SK-N-SH (cell line): Measurements from ENCODE around the gene LONRF3. TPM values are rescaled to one million over a fixed set of nuclear protein-coding genes. Genes with fewer than 3 reads are reported as not detected.
"Not testable (repeated sequence)": the region's sequence is repeated elsewhere in the genome, so short reads cannot be mapped to it uniquely, and the experiment has no call there.

Experiments
- CTCF ChIA-PET: fragments of 300-600, 350-600 bp; formaldehyde crosslinking; extraction: SDS; loops from one replicate; lab custom pipeline; 2021; lab: Yijun Ruan, JAX
- POLR2A ChIA-PET: fragments of 350-600 bp; sonication (Branson Sonifier 250); formaldehyde crosslinking; extraction: SDS; loops from one replicate; lab custom pipeline; 2020; ENCODE audit warnings: antibody characterized with exemption, inconsistent platforms; lab: Yijun Ruan, JAX
- DNase-seq: peaks from one replicate; pipeline ENCODE4 v3.0.0; 2012
- H2AFZ ChIP-seq: fragments of 200-600 bp; sonication (generic); 2 replicates; pipeline ENCODE4 v1.8.1; 2016; ENCODE audit warnings: antibody characterized with exemption, mild to moderate bottlenecking, low read depth
- H3F3A ChIP-seq: fragments of 200-600 bp; sonication (generic); replicated peaks from 2 replicates; pipeline ENCODE3; 2016; ENCODE audit warnings: antibody characterized with exemption, mild to moderate bottlenecking; ENCODE audit not compliant: insufficient read depth
- H3K27ac ChIP-seq, 2 experiments: fragments of 200-500 bp in 1 of 2; fragments of 200-600 bp in 1 of 2; sonication (Bioruptor generic) in 1 of 2; sonication (generic), shearing (Covaris generic) in 1 of 2; 2 replicates each; pipeline versions ENCODE4 v1.5.1 to v1.6.1; 2014 to 2016; ENCODE audit warnings: low read depth in 2 of 2, inconsistent platforms in 1 of 2, low read length in 1 of 2, mild to moderate bottlenecking in 1 of 2, mixed read lengths in 1 of 2
- H3K27me3 ChIP-seq: fragments of 200-600 bp; sonication (generic), shearing (Covaris generic); 2 replicates; pipeline ENCODE4 v1.6.1; 2016; ENCODE audit warnings: mixed run types; ENCODE audit not compliant: insufficient read depth
- H3K36me3 ChIP-seq, 2 experiments: fragments of 200-500 bp in 1 of 2; fragments of 200-600 bp in 1 of 2; sonication (Bioruptor generic) in 1 of 2; sonication (generic) in 1 of 2; replicated peaks in 1 of 2; 2 replicates each; pipeline versions ENCODE3 to v1.5.1; 2014 to 2016; ENCODE audit warnings: low read length in 1 of 2, mild to moderate bottlenecking in 1 of 2; ENCODE audit not compliant: insufficient read depth in 2 of 2, control insufficient read depth in 1 of 2
- H3K4me1 ChIP-seq, 2 experiments: fragments of 200-500 bp in 1 of 2; fragments of 200-600 bp in 1 of 2; sonication (Bioruptor generic) in 1 of 2; sonication (generic), shearing (Covaris generic) in 1 of 2; 2 replicates each; pipeline versions ENCODE4 v1.5.1 to v1.6.1; 2014 to 2016; ENCODE audit warnings: low read depth in 1 of 2, low read length in 1 of 2, mixed run types in 1 of 2; ENCODE audit not compliant: insufficient read depth in 2 of 2, control insufficient read depth in 1 of 2
- H3K4me2 ChIP-seq: fragments of 200-600 bp; sonication (generic), shearing (Covaris generic); 2 replicates; pipeline ENCODE4 v1.6.1; 2017; ENCODE audit warnings: mixed run types
- H3K4me3 ChIP-seq, 2 experiments: fragments of 200-500 bp in 1 of 2; fragments of 200-600 bp in 1 of 2; sonication (Bioruptor generic) in 1 of 2; sonication (generic), shearing (Covaris generic) in 1 of 2; 2 replicates each; pipeline versions ENCODE4 v1.5.1 to v1.8.1; 2014 to 2016; ENCODE audit warnings: low read depth in 2 of 2, inconsistent platforms in 1 of 2, low read length in 1 of 2, mild to moderate bottlenecking in 1 of 2, mixed read lengths in 1 of 2, moderate library complexity in 1 of 2
- H3K79me2 ChIP-seq: fragments of 200-600 bp; sonication (generic); 2 replicates; pipeline ENCODE4 v1.8.1; 2017; ENCODE audit warnings: mild to moderate bottlenecking; ENCODE audit not compliant: insufficient read depth
- H3K9ac ChIP-seq: fragments of 200-600 bp; sonication (generic); 2 replicates; pipeline ENCODE4 v1.6.1; 2017; ENCODE audit warnings: mixed run types
- H3K9me2 ChIP-seq: fragments of 200-600 bp; sonication (generic); 2 replicates; pipeline ENCODE4 v1.6.1; 2017; ENCODE audit warnings: mixed run types
- H3K9me3 ChIP-seq: fragments of 200-600 bp; sonication (generic); 2 replicates; pipeline ENCODE4 v1.6.1; 2017; ENCODE audit warnings: mixed run types, mild to moderate bottlenecking, moderate library complexity
- H4K20me1 ChIP-seq: fragments of 200-600 bp; sonication (generic); 2 replicates; pipeline ENCODE4 v1.6.1; 2017; ENCODE audit warnings: mild to moderate bottlenecking, mixed run types; ENCODE audit not compliant: insufficient read depth
- CHD2 ChIP-seq: fragments of 150-350 bp; IDR thresholded peaks from 2 replicates; pipeline ENCODE4 v1.6.1; 2018; ENCODE audit warnings: low read length; ENCODE audit not compliant: partially characterized antibody
- EP300 ChIP-seq, 2 experiments: IDR thresholded peaks; 2 replicates each; pipeline versions ENCODE4 v1.4.0 to v1.6.1; 2012; ENCODE audit warnings: borderline replicate concordance in 1 of 2, low read depth in 1 of 2, low read length in 1 of 2
- EZH2phosphoT487 ChIP-seq: fragments of 200-600 bp; sonication (generic); IDR thresholded peaks from 2 replicates; pipeline ENCODE4 v1.6.1; 2017; ENCODE audit warnings: low read depth, mixed run types, mild to moderate bottlenecking, antibody characterized with exemption, moderate library complexity, borderline replicate concordance
- GATA2 ChIP-seq: sonication (generic); formaldehyde crosslinking; IDR thresholded peaks from 2 replicates; pipeline ENCODE4 v1.5.0; 2020; ENCODE audit warnings: mild to moderate bottlenecking, missing genetic modification reagents
- MEF2A ChIP-seq: IDR thresholded peaks from 2 replicates; pipeline ENCODE4 v1.4.0; 2012; ENCODE audit warnings: low read depth, borderline replicate concordance
- POLR2AphosphoS5 ChIP-seq: IDR thresholded peaks from 2 replicates; pipeline ENCODE4 v1.6.1; 2012; ENCODE audit warnings: low read depth, low read length
- RAD21 ChIP-seq: IDR thresholded peaks from 2 replicates; pipeline ENCODE4 v1.6.1; 2012; ENCODE audit warnings: mild to moderate bottlenecking, low read length
- REST ChIP-seq: IDR thresholded peaks from 2 replicates; pipeline ENCODE4 v1.6.1; 2012; ENCODE audit warnings: mild to moderate bottlenecking, low read depth, low read length, moderate library complexity
- RXRA ChIP-seq: IDR thresholded peaks from 2 replicates; pipeline ENCODE4 v1.4.0; 2012; ENCODE audit warnings: low read depth, mild to moderate bottlenecking, borderline replicate concordance
- SMC3 ChIP-seq: IDR thresholded peaks from 2 replicates; pipeline ENCODE4 v1.6.1; 2012; ENCODE audit warnings: low read depth, low read length, improper control_type of control experiment
- YY1 ChIP-seq: IDR thresholded peaks from 2 replicates; pipeline ENCODE4 v1.4.0; 2012; ENCODE audit warnings: low read depth, mild to moderate bottlenecking
- ZBTB33 ChIP-seq: IDR thresholded peaks from 2 replicates; pipeline ENCODE4 v1.4.0; 2012; ENCODE audit warnings: low read depth, borderline replicate concordance
- WGBS: methylation state at CpG from one replicate; pipeline ENCODE4 v1.1.6; 2017; ENCODE audit warnings: low lambda C conversion rate; 5-methylcytosine and 5-hydroxymethylcytosine counted together
- polyA plus RNA-seq, 3 experiments: library from polyadenylated mRNA; depleted of rRNA; stranded (reverse); fragments of >200 nt; gene quantifications; 2 replicates each; pipeline ENCODE4 v1.2.3, GENCODE V29; 2012
- TF ChIP-seq, protein P1 (sequence below): IDR thresholded peaks from 2 replicates; pipeline ENCODE4; 2012
- TF ChIP-seq, protein P2 (sequence below): fragments of 150-350 bp; IDR thresholded peaks from 2 replicates; pipeline ENCODE4 v1.6.1; 2017; ENCODE audit warnings: antibody characterized with exemption, low read length, low read depth, borderline replicate concordance

The LONRF3 gene
- polyA plus RNA-seq, 1 of the 3 experiments (the other 2 are of a cell fraction): 0.07 TPM

DNA sequence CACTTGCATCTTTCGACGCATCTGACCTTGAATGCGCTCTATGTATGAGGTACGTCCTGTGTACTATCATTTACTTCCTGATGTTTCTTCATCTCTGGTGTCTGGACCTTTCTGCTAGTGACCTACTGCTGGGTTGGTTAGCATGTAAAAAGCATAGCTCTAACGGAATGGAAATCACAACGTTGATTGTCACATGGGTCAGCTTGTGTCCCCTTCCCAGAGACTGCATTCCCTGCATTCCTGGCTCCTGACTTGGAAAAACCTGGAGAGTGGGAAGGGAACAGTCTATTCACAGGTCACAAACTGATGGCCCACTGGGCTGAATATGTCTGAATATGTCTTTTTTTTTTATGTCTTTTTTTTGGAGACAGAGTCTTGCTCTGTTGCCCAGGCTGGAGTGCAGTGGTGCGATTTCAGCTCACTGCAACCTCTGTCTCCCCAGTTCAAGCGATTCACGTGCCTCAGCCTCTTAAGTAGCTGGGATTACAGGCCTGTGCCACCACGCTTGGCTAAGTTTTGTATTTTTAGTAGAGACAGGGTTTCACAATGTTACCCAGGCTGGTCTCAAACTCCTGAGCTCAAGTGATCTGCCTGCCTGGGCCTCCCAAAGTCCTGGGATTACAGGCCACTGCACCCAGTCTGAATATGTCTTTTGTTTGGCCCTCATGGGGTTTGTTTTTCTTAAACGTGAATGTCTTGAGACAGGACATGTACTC, 16.3 kb downstream of the LONRF3 start (continued):
- TF ChIP-seq ZBTB33 (no peak), RXRA (no peak), GATA2 (CRISPR knock-in tag) (no peak), CHD2 (no peak)

- H3K79me2 ChIP-seq, H3K9me3 ChIP-seq, H3K9ac ChIP-seq, H2AFZ ChIP-seq, H4K20me1 ChIP-seq, H3K4me2 ChIP-seq, H3F3A ChIP-seq, H3K27ac ChIP-seq, H3K4me3 ChIP-seq, H3K4me1 ChIP-seq, POLR2A ChIA-PET, H3K36me3 ChIP-seq, H3K9me2 ChIP-seq, DNase-seq: not testable (repeated sequence)
- 14% methylated on average over 4 of the region's 4 CpGs for WGBS
- CTCF ChIA-PET: interaction anchor here (2.3 kb wide), 1 partner anchor 13 kb away, joined by 6 read pairs; no protein-coding TSS in a partner anchor
- H3K27me3 ChIP-seq: peaks cover 16% of the 10 kb centered on the region; the same call in 1 of the 2 replicates
Measured at GRCh38 chrX:118992441-118993121, 18.2 kb downstream of the LONRF3 start.

GRCh38 chrX:119003462-119003861, 29.0 kb downstream of the LONRF3 start:
- CTCF ChIA-PET: interaction anchor here (0.6 to 1.1 kb wide), 4 partner anchors 14 to 156 kb away, joined by 3 read pairs; no protein-coding TSS in a partner anchor

More at GRCh38 chrX:119003462-119003861, 29.0 kb downstream of the LONRF3 start:
- POLR2A ChIA-PET: no interaction called here
- H3K4me1 ChIP-seq: no peaks in the 10 kb centered on the region
- H3K9ac ChIP-seq: no peak overlapping the region
- no peak for DNase-seq
- H3K27me3 ChIP-seq: peaks cover 33% of the 10 kb centered on the region; the same call in 1 of the 2 replicates
- no peaks in the 10 kb centered on the region for H4K20me1 ChIP-seq
- H3K4me2 ChIP-seq: no peak overlapping the region
- TF ChIP-seq, protein P1, sequence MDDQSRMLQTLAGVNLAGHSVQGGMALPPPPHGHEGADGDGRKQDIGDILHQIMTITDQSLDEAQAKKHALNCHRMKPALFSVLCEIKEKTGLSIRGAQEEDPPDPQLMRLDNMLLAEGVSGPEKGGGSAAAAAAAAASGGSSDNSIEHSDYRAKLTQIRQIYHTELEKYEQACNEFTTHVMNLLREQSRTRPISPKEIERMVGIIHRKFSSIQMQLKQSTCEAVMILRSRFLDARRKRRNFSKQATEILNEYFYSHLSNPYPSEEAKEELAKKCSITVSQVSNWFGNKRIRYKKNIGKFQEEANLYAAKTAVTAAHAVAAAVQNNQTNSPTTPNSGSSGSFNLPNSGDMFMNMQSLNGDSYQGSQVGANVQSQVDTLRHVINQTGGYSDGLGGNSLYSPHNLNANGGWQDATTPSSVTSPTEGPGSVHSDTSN: no peak
- TF ChIP-seq SMC3: no peak
- TF ChIP-seq, protein P2, sequence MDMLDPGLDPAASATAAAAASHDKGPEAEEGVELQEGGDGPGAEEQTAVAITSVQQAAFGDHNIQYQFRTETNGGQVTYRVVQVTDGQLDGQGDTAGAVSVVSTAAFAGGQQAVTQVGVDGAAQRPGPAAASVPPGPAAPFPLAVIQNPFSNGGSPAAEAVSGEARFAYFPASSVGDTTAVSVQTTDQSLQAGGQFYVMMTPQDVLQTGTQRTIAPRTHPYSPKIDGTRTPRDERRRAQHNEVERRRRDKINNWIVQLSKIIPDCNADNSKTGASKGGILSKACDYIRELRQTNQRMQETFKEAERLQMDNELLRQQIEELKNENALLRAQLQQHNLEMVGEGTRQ: no peak
- no peak for TF ChIP-seq REST
- no peak for TF ChIP-seq EP300 (IDR thresholded peaks at IDR 0.05; ENCODE audit: borderline replicate concordance in 1 of 2, low read depth in 1 of 2, low read length in 1 of 2)
- no peak for TF ChIP-seq POLR2AphosphoS5
- TF ChIP-seq RAD21: no peak
- no peak for TF ChIP-seq EZH2phosphoT487
- no peak for TF ChIP-seq MEF2A
- no peak for TF ChIP-seq YY1
- no peaks in the 10 kb centered on the region for H3K9me2 ChIP-seq
- 10% methylated on average over 3 of the region's 3 CpGs for WGBS
- H3K9me3 ChIP-seq: no peaks in the 10 kb centered on the region
- no peaks in the 10 kb centered on the region for H3K36me3 ChIP-seq
- H3K27ac ChIP-seq: no peak overlapping the region
- no peak overlapping the region for H2AFZ ChIP-seq
- H3K79me2 ChIP-seq: no peaks in the 10 kb centered on the region
- no peak overlapping the region for H3K4me3 ChIP-seq
- no peaks in the 10 kb centered on the region for H3F3A ChIP-seq
